GM23338 (cell line): ENCODE results near the gene FAAP100. TPM values are rescaled to one million over a fixed set of nuclear protein-coding genes. Genes with fewer than 3 reads are reported as not detected.

Source experiments
- ATAC-seq: fragments of 200-7000 bp; cut with Tn5 transposase; 3 replicates; pipeline ENCODE4 v1.9.1; 2020
- DNase-seq: peaks from one replicate; pipeline ENCODE4 v3.0.0-alpha.2; 2015; ENCODE audit warnings: low spot score
- H2AFZ ChIP-seq: fragments of 200-600 bp; sonication (generic); 2 replicates; pipeline ENCODE4 v1.8.0; 2016; ENCODE audit warnings: antibody characterized with exemption, mild to moderate bottlenecking, moderate library complexity
- H3F3A ChIP-seq: fragments of 200-600 bp; sonication (generic); replicated peaks from 2 replicates; pipeline ENCODE4 v1.8.0; 2017; ENCODE audit warnings: antibody characterized with exemption, mixed run types, low read depth
- H3K27ac ChIP-seq: fragments of 200-600 bp; sonication (generic); 2 replicates; pipeline ENCODE4 v1.6.1; 2016; ENCODE audit warnings: low read depth
- H3K27me3 ChIP-seq: fragments of 200-600 bp; sonication (generic); 2 replicates; pipeline ENCODE4 v1.8.0; 2016; ENCODE audit warnings: mild to moderate bottlenecking, mixed run types, moderate library complexity; ENCODE audit not compliant: insufficient read depth
- H3K36me3 ChIP-seq: fragments of 200-600 bp; sonication (generic); 2 replicates; pipeline ENCODE4 v1.8.0; 2016; ENCODE audit warnings: mild to moderate bottlenecking; ENCODE audit not compliant: insufficient read depth
- H3K4me1 ChIP-seq: fragments of 200-600 bp; sonication (generic); 2 replicates; pipeline ENCODE4 v1.8.0; 2016; ENCODE audit warnings: mild to moderate bottlenecking, moderate library complexity; ENCODE audit not compliant: insufficient read depth
- H3K4me2 ChIP-seq: fragments of 200-600 bp; sonication (generic); 2 replicates; pipeline ENCODE4 v1.7.1; 2017; ENCODE audit warnings: mixed run types
- H3K4me3 ChIP-seq: fragments of 200-600 bp; sonication (generic); 2 replicates; pipeline ENCODE4 v1.6.1; 2016; ENCODE audit warnings: mixed run types
- H3K79me2 ChIP-seq: fragments of 200-600 bp; sonication (generic); replicated peaks from 2 replicates; pipeline ENCODE4 v1.8.0; 2017; ENCODE audit warnings: mild to moderate bottlenecking; ENCODE audit not compliant: insufficient read depth
- H3K9me2 ChIP-seq: fragments of 200-600 bp; sonication (generic); 2 replicates; pipeline ENCODE4 v1.8.0; 2017; ENCODE audit not compliant: insufficient read depth
- H4K20me1 ChIP-seq: fragments of 200-600 bp; sonication (generic); replicated peaks from 2 replicates; pipeline ENCODE4 v1.8.0; 2017; ENCODE audit warnings: mild to moderate bottlenecking; ENCODE audit not compliant: insufficient read depth
- H3K27ac Mint-ChIP-seq: 2 replicates; pipeline ENCODE4 v1.8.0; 2020; ENCODE audit warnings: inconsistent platforms, mild to moderate bottlenecking, moderate library complexity, mixed read lengths
- H3K27me3 Mint-ChIP-seq: 3 replicates; pipeline ENCODE4 v1.8.0; 2022; ENCODE audit warnings: low read depth, mild to moderate bottlenecking, moderate library complexity, mixed read lengths, inconsistent platforms; ENCODE audit not compliant: insufficient read depth, poor library complexity
- H3K36me3 Mint-ChIP-seq: 3 replicates; pipeline ENCODE4 v1.8.0; 2021; ENCODE audit warnings: low read depth, mild to moderate bottlenecking, inconsistent platforms, moderate library complexity, mixed read lengths
- H3K4me1 Mint-ChIP-seq: 3 replicates; pipeline ENCODE4 v1.8.0; 2020; ENCODE audit warnings: mild to moderate bottlenecking, inconsistent platforms, mixed read lengths
- H3K4me3 Mint-ChIP-seq: 3 replicates; pipeline ENCODE4 v1.8.0; 2021; ENCODE audit warnings: moderate library complexity, mild to moderate bottlenecking, inconsistent platforms, mixed read lengths
- H3K9me3 Mint-ChIP-seq: 3 replicates; pipeline ENCODE4 v1.8.0; 2020; ENCODE audit warnings: moderate library complexity, mild to moderate bottlenecking, inconsistent platforms, mixed read lengths
- CREB1 ChIP-seq: fragments of 250-450 bp; sonication (Bioruptor Pico); IDR thresholded peaks from 2 replicates; pipeline ENCODE4 v1.5.0; 2020; ENCODE audit warnings: low read depth, mild to moderate bottlenecking, moderate library complexity
- EZH2 ChIP-seq: fragments of 200-600 bp; sonication (generic); IDR thresholded peaks from one replicate; pipeline ENCODE4 v1.8.0; 2017; ENCODE audit warnings: antibody characterized with exemption, mild to moderate bottlenecking, low read depth; ENCODE audit not compliant: unreplicated experiment
- EZH2phosphoT487 ChIP-seq: fragments of 200-600 bp; sonication (generic); IDR thresholded peaks from one replicate; pipeline ENCODE4 v1.8.1; 2018; ENCODE audit warnings: antibody characterized with exemption; ENCODE audit not compliant: unreplicated experiment
- JUNB ChIP-seq: IDR thresholded peaks from one replicate; pipeline ENCODE4 v1.6.1; 2016; ENCODE audit warnings: antibody characterized with exemption; ENCODE audit not compliant: unreplicated experiment
- NANOG ChIP-seq: IDR thresholded peaks from 2 replicates; pipeline ENCODE4 v1.6.1; 2016; ENCODE audit warnings: antibody characterized with exemption, borderline replicate concordance
- POLR2AphosphoS5 ChIP-seq: IDR thresholded peaks from 2 replicates; pipeline ENCODE4 v1.6.1; 2016; ENCODE audit warnings: antibody characterized with exemption, low read depth
- STAT1 ChIP-seq: IDR thresholded peaks from one replicate; pipeline ENCODE4 v1.6.1; 2016; ENCODE audit warnings: antibody characterized with exemption; ENCODE audit not compliant: unreplicated experiment
- ZNF114 ChIP-seq: fragments of 250-450 bp; sonication (Bioruptor Pico); IDR thresholded peaks from 2 replicates; pipeline ENCODE4 v1.5.0; 2020; ENCODE audit warnings: mild to moderate bottlenecking, moderate library complexity
- ZNF331 ChIP-seq: fragments of 250-450 bp; sonication (Bioruptor Pico); IDR thresholded peaks from 2 replicates; pipeline ENCODE4 v1.5.0; 2020; ENCODE audit warnings: low read depth, mild to moderate bottlenecking, moderate library complexity
- polyA plus RNA-seq: library from polyadenylated mRNA; unstranded; fragments of >200 nt; fragmentation: Nextera tagmentation; extraction: Ambion mirVana; gene quantifications from 2 replicates; pipeline ENCODE4 v1.2.1, GENCODE V29; 2016
- total RNA-seq: library from RNA; depleted of rRNA; stranded (reverse); fragments of >200 nt; shearing (Covaris generic); gene quantifications from 2 replicates; pipeline ENCODE4 v1.2.3, GENCODE V29; 2014
- TF ChIP-seq, protein P1 (sequence below), 2 experiments: fragments of 200-600 bp in 1 of 2; sonication (generic) in 1 of 2; conservative IDR thresholded peaks; 2 replicates each; pipeline versions ENCODE4 v1.5.1 to v1.6.1; 2016 to 2017; ENCODE audit warnings: antibody characterized with exemption in 2 of 2, low read depth in 2 of 2, mild to moderate bottlenecking in 2 of 2, moderate library complexity in 1 of 2
- TF ChIP-seq, protein P2 (sequence below): IDR thresholded peaks from 2 replicates; pipeline ENCODE4 v1.6.1; 2016; ENCODE audit warnings: antibody characterized with exemption
- TF ChIP-seq, protein P3 (sequence below): fragments of 250-450 bp; sonication (Bioruptor Pico); IDR thresholded peaks from 2 replicates; pipeline ENCODE4 v1.5.0; 2020; ENCODE audit warnings: mild to moderate bottlenecking, moderate library complexity
- TF ChIP-seq, protein P4 (sequence below): IDR thresholded peaks from one replicate; pipeline ENCODE4 v1.6.1; 2018; ENCODE audit warnings: antibody characterized with exemption; ENCODE audit not compliant: unreplicated experiment

Gene FAAP100
- total and polyA plus RNA-seq, 2 experiments from 2014 or later: 16.0 to 50.5 TPM

DNA sequence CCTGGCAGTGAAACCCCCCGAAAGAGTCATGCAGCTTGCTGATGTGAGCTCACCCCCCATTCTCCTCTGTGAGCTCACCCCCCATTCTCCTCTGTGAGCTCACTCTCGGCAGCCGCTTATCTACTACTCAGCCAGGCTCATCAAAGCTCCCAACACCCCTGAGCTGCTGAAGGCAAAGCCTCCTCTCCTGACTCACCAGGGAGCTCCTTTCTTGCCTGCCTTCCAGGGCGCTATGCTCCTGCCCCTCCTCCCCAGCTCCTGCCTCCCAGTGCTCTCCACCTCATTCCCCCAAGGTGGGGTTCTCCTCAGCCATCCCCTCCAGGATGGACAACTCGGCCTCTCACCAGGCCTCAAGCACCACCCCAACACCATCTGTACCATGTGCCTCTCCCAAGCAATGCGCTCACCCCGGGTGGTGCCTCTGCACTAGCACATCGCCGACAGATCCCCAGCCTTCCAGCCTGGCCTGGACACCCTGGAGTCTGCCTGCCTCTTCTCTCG, 27.7 kb upstream of the FAAP100 start:
- H3K4me1 ChIP-seq: no peaks in the 10 kb centered on the region
- H3K27me3 Mint-ChIP-seq: peaks cover 7% of the 10 kb centered on the region
- ATAC-seq (no peak), DNase-seq (no peak)
- H3K4me1 Mint-ChIP-seq: no peaks in the 10 kb centered on the region; the same call in 2 of the 3 replicates
- H3K4me2 ChIP-seq: no peak overlapping the region
- H3K9me2 ChIP-seq: no peaks in the 10 kb centered on the region
- H3F3A ChIP-seq: no peaks in the 10 kb centered on the region
- peaks cover 52% of the 10 kb centered on the region for H3K36me3 Mint-ChIP-seq
- H4K20me1 ChIP-seq: peaks cover 38% of the 10 kb centered on the region
- no peak overlapping the region; the same call in 1 of the 2 replicates for H3K27ac Mint-ChIP-seq
- H3K4me3 ChIP-seq: no peak overlapping the region
- no peak for TF ChIP-seq ZNF114 (CRISPR knock-in tag)
- TF ChIP-seq, protein P1, sequence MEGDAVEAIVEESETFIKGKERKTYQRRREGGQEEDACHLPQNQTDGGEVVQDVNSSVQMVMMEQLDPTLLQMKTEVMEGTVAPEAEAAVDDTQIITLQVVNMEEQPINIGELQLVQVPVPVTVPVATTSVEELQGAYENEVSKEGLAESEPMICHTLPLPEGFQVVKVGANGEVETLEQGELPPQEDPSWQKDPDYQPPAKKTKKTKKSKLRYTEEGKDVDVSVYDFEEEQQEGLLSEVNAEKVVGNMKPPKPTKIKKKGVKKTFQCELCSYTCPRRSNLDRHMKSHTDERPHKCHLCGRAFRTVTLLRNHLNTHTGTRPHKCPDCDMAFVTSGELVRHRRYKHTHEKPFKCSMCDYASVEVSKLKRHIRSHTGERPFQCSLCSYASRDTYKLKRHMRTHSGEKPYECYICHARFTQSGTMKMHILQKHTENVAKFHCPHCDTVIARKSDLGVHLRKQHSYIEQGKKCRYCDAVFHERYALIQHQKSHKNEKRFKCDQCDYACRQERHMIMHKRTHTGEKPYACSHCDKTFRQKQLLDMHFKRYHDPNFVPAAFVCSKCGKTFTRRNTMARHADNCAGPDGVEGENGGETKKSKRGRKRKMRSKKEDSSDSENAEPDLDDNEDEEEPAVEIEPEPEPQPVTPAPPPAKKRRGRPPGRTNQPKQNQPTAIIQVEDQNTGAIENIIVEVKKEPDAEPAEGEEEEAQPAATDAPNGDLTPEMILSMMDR (conservative IDR thresholded peaks at IDR 0.05; ENCODE audit: low read depth in 2 of 2): no peak
- no peak for TF ChIP-seq STAT1
- TF ChIP-seq, protein P2, sequence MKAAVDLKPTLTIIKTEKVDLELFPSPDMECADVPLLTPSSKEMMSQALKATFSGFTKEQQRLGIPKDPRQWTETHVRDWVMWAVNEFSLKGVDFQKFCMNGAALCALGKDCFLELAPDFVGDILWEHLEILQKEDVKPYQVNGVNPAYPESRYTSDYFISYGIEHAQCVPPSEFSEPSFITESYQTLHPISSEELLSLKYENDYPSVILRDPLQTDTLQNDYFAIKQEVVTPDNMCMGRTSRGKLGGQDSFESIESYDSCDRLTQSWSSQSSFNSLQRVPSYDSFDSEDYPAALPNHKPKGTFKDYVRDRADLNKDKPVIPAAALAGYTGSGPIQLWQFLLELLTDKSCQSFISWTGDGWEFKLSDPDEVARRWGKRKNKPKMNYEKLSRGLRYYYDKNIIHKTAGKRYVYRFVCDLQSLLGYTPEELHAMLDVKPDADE: no peak
- TF ChIP-seq ZNF331: no peak
- no peak for TF ChIP-seq EZH2phosphoT487
- no peak for TF ChIP-seq CREB1 (CRISPR knock-in tag)
- no peak for TF ChIP-seq POLR2AphosphoS5
- no peak for TF ChIP-seq JUNB
- TF ChIP-seq NANOG: no peak
- TF ChIP-seq EZH2: no peak
- TF ChIP-seq, protein P3, sequence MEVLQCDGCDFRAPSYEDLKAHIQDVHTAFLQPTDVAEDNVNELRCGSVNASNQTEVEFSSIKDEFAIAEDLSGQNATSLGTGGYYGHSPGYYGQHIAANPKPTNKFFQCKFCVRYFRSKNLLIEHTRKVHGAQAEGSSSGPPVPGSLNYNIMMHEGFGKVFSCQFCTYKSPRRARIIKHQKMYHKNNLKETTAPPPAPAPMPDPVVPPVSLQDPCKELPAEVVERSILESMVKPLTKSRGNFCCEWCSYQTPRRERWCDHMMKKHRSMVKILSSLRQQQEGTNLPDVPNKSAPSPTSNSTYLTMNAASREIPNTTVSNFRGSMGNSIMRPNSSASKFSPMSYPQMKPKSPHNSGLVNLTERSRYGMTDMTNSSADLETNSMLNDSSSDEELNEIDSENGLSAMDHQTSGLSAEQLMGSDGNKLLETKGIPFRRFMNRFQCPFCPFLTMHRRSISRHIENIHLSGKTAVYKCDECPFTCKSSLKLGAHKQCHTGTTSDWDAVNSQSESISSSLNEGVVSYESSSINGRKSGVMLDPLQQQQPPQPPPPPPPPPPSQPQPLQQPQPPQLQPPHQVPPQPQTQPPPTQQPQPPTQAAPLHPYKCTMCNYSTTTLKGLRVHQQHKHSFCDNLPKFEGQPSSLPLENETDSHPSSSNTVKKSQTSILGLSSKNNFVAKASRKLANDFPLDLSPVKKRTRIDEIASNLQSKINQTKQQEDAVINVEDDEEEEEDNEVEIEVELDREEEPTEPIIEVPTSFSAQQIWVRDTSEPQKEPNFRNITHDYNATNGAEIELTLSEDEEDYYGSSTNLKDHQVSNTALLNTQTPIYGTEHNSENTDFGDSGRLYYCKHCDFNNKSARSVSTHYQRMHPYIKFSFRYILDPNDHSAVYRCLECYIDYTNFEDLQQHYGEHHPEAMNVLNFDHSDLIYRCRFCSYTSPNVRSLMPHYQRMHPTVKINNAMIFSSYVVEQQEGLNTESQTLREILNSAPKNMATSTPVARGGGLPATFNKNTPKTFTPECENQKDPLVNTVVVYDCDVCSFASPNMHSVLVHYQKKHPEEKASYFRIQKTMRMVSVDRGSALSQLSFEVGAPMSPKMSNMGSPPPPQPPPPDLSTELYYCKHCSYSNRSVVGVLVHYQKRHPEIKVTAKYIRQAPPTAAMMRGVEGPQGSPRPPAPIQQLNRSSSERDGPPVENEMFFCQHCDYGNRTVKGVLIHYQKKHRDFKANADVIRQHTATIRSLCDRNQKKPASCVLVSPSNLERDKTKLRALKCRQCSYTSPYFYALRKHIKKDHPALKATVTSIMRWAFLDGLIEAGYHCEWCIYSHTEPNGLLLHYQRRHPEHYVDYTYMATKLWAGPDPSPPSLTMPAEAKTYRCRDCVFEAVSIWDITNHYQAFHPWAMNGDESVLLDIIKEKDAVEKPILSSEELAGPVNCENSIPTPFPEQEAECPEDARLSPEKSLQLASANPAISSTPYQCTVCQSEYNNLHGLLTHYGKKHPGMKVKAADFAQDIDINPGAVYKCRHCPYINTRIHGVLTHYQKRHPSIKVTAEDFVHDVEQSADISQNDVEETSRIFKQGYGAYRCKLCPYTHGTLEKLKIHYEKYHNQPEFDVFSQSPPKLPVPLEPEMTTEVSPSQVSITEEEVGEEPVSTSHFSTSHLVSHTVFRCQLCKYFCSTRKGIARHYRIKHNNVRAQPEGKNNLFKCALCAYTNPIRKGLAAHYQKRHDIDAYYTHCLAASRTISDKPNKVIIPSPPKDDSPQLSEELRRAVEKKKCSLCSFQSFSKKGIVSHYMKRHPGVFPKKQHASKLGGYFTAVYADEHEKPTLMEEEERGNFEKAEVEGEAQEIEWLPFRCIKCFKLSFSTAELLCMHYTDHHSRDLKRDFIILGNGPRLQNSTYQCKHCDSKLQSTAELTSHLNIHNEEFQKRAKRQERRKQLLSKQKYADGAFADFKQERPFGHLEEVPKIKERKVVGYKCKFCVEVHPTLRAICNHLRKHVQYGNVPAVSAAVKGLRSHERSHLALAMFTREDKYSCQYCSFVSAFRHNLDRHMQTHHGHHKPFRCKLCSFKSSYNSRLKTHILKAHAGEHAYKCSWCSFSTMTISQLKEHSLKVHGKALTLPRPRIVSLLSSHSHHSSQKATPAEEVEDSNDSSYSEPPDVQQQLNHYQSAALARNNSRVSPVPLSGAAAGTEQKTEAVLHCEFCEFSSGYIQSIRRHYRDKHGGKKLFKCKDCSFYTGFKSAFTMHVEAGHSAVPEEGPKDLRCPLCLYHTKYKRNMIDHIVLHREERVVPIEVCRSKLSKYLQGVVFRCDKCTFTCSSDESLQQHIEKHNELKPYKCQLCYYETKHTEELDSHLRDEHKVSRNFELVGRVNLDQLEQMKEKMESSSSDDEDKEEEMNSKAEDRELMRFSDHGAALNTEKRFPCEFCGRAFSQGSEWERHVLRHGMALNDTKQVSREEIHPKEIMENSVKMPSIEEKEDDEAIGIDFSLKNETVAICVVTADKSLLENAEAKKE (CRISPR knock-in tag): no peak
- TF ChIP-seq, protein P4, sequence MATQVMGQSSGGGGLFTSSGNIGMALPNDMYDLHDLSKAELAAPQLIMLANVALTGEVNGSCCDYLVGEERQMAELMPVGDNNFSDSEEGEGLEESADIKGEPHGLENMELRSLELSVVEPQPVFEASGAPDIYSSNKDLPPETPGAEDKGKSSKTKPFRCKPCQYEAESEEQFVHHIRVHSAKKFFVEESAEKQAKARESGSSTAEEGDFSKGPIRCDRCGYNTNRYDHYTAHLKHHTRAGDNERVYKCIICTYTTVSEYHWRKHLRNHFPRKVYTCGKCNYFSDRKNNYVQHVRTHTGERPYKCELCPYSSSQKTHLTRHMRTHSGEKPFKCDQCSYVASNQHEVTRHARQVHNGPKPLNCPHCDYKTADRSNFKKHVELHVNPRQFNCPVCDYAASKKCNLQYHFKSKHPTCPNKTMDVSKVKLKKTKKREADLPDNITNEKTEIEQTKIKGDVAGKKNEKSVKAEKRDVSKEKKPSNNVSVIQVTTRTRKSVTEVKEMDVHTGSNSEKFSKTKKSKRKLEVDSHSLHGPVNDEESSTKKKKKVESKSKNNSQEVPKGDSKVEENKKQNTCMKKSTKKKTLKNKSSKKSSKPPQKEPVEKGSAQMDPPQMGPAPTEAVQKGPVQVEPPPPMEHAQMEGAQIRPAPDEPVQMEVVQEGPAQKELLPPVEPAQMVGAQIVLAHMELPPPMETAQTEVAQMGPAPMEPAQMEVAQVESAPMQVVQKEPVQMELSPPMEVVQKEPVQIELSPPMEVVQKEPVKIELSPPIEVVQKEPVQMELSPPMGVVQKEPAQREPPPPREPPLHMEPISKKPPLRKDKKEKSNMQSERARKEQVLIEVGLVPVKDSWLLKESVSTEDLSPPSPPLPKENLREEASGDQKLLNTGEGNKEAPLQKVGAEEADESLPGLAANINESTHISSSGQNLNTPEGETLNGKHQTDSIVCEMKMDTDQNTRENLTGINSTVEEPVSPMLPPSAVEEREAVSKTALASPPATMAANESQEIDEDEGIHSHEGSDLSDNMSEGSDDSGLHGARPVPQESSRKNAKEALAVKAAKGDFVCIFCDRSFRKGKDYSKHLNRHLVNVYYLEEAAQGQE: no peak
- peaks cover 30% of the 10 kb centered on the region for H3K36me3 ChIP-seq
- peaks cover 5% of the 10 kb centered on the region for H3K79me2 ChIP-seq
- H3K4me3 Mint-ChIP-seq: no peak overlapping the region
- no peaks in the 10 kb centered on the region; the same call in 2 of the 3 replicates for H3K9me3 Mint-ChIP-seq
- H2AFZ ChIP-seq: no peak overlapping the region
- H3K27me3 ChIP-seq: no peaks in the 10 kb centered on the region
- H3K27ac ChIP-seq: no peak overlapping the region
